Large intestine (tissue), 3 donors: ENCODE data around the gene MOV10. TPM values are rescaled to one million over a fixed set of nuclear protein-coding genes. Genes with fewer than 3 reads are reported as not detected.
A peak's percentile ranks its signal among the peaks of the same experiment; 100 is the strongest.
"Not testable (repeated sequence)": the region's sequence is repeated elsewhere in the genome, so short reads cannot be mapped to it uniquely, and the experiment has no call there.

Experiments used
- DNase-seq, 2 donors: peaks; one replicate each; pipeline versions ENCODE4 v3.0.0 to v3.0.0-alpha.2; 2013
- H3K27ac ChIP-seq: one replicate; pipeline ENCODE4 v1.5.1; 2013; ENCODE audit warnings: low read length
- H3K27me3 ChIP-seq: 2 replicates; pipeline ENCODE4 v1.6.1; 2013; ENCODE audit warnings: low read length; ENCODE audit not compliant: control insufficient read depth, insufficient read depth
- H3K36me3 ChIP-seq: 2 replicates; pipeline ENCODE4 v1.6.1; 2013; ENCODE audit warnings: low read length; ENCODE audit not compliant: control insufficient read depth, insufficient read depth
- H3K4me1 ChIP-seq: one replicate; pipeline ENCODE4 v1.6.1; 2013; ENCODE audit warnings: low read length; ENCODE audit not compliant: control insufficient read depth, insufficient read depth
- H3K4me3 ChIP-seq: one replicate; pipeline ENCODE4 v1.5.1; 2013; ENCODE audit warnings: low read length
- H3K9me3 ChIP-seq: one replicate; pipeline ENCODE4 v1.6.1; 2013; ENCODE audit warnings: mild to moderate bottlenecking, low read depth, low read length, moderate library complexity; ENCODE audit not compliant: control insufficient read depth
- WGBS: methylation state at CpG from one replicate; pipeline ENCODE4 v1.1.5; 2013; ENCODE audit warnings: low lambda C conversion rate; ENCODE audit not compliant: insufficient coverage; 5-methylcytosine and 5-hydroxymethylcytosine counted together
- polyA plus RNA-seq: library from polyadenylated mRNA; unstranded; fragments of 120-200 nt; gene quantifications from one replicate; pipeline ENCODE4 v1.2.1, GENCODE V29; 2013

The MOV10 gene
- polyA plus RNA-seq, 1 donor = 141 TPM

- no peaks in the 10 kb centered on the region for H3K27me3 ChIP-seq
- no peak for DNase-seq
- H3K27ac ChIP-seq = no peak overlapping the region
- no peak overlapping the region for H3K4me3 ChIP-seq
- H3K4me1 ChIP-seq = no peaks in the 10 kb centered on the region
- H3K9me3 ChIP-seq = no peaks in the 10 kb centered on the region
- no peaks in the 10 kb centered on the region for H3K36me3 ChIP-seq
Observed at GRCh38 chr1:112636597-112637253, 37.7 kb upstream of the MOV10 start.

DNA sequence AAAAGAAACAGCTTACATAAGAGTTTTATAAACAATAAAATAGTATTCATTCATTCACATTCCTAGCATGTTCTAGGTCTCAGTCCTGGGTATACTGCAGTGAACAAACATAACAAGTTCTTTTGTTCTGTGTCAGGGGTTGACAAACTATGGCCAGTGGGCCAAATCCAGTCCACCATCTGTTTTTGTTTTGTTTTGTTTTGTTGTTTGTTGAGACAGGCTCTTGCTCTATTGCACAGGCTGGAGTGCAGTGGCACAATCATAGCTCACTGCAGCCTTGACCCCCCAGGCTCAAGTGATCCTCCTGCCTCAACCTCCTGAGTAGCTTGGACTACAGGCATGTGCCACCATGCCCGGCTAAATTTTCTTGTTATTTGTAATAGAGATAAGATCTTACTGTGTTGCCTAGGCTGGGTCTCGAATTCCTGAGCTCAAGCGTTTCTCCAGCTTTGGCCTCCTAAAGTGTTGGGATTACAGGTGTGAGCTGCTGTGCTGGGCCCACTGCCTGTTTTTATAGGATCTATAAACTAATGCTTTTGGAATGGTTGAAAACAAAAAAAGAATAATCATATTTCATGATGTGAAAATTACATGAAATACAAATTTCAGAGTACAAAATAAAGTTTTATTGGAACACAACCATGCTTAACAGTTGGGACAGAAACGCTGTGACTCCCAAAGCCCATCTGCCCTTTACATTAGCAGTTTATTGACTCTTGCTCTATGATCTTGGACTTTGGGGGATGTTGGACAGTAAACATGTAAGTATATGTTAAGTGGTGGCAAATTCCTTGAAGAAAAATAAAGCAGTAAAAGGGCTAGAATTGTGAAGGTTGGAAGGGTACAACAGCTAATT is 37.0 kb upstream of the MOV10 start:
- Histone ChIP-seq H3K27ac (no peak overlapping the region), H3K4me3 (no peak overlapping the region), H3K4me1 (no peaks in the 10 kb centered on the region), H3K27me3 (no peaks in the 10 kb centered on the region), H3K9me3 (no peaks in the 10 kb centered on the region), H3K36me3 (no peaks in the 10 kb centered on the region)
- no peak for DNase-seq
- WGBS = no CpG with 5 or more reads among the region's 4 CpGs

- WGBS = no CpG with 5 or more reads among the region's 1 CpG
- Histone ChIP-seq H3K9me3 (no peaks in the 10 kb centered on the region), H3K4me1 (no peaks in the 10 kb centered on the region), H3K4me3 (no peak overlapping the region), H3K36me3 (no peaks in the 10 kb centered on the region), H3K27ac (no peak overlapping the region), H3K27me3 (no peaks in the 10 kb centered on the region)
- no peak for DNase-seq
Observed at GRCh38 chr1:112638110-112638428, 36.4 kb upstream of the MOV10 start.

GRCh38 chr1:112640437-112640836 is 34.0 kb upstream of the MOV10 start:
- H3K4me1 ChIP-seq, H3K27ac ChIP-seq, DNase-seq, H3K9me3 ChIP-seq, H3K27me3 ChIP-seq, H3K36me3 ChIP-seq, H3K4me3 ChIP-seq: not testable (repeated sequence)
- WGBS = no CpG with 5 or more reads among the region's 23 CpGs

DNA sequence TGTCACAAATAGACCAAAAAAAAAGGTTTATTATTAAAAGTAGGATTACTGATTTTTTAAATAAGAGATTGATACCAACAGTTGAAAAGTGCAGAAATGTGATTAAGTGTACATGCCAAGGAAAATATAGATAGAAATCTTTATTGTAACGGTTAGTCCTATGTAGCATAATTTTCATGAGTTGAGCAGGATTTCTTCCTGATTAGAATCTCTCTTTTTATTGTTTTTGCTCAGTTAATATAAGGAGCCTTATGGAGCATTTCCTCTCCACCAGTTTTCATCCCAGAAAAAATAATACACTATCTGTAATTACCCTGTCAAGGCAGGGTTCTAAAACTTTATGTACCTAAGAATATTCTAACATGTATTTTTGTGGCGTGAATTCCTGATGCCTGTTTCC is 31.4 kb upstream of the MOV10 start:
- H3K36me3 ChIP-seq = no peaks in the 10 kb centered on the region
- H3K4me3 ChIP-seq = no peak overlapping the region
- H3K27ac ChIP-seq = no peak overlapping the region
- WGBS = 100% methylated on average over 1 of the region's 2 CpGs
- no peaks in the 10 kb centered on the region for H3K9me3 ChIP-seq
- DNase-seq = no peak
- no peaks in the 10 kb centered on the region for H3K27me3 ChIP-seq
- no peaks in the 10 kb centered on the region for H3K4me1 ChIP-seq

- Histone ChIP-seq H3K4me3 (no peak overlapping the region), H3K36me3 (peaks cover 17% of the 10 kb centered on the region), H3K27ac (no peak overlapping the region), H3K4me1 (no peaks in the 10 kb centered on the region), H3K9me3 (no peaks in the 10 kb centered on the region), H3K27me3 (no peaks in the 10 kb centered on the region)
- no peak for DNase-seq
- no CpG with 5 or more reads among the region's 4 CpGs for WGBS
Observed at GRCh38 chr1:112646225-112646624, 28.2 kb upstream of the MOV10 start.

GRCh38 chr1:112651205-112651604 is 23.3 kb upstream of the MOV10 start:
- H3K4me3 ChIP-seq = no peak overlapping the region
- H3K36me3 ChIP-seq = peaks cover 38% of the 10 kb centered on the region
- H3K4me1 ChIP-seq = no peaks in the 10 kb centered on the region
- no peaks in the 10 kb centered on the region for H3K27me3 ChIP-seq
- no peak overlapping the region for H3K27ac ChIP-seq
- whole genome bisulfite sequencing = no CpG with 5 or more reads among the region's 1 CpG
- H3K9me3 ChIP-seq = no peaks in the 10 kb centered on the region
- no peak for DNase-seq

- no peak for DNase-seq
- no peaks in the 10 kb centered on the region for H3K9me3 ChIP-seq
- WGBS = 100% methylated on average over 2 of the region's 3 CpGs
- H3K36me3 ChIP-seq = peaks cover 58% of the 10 kb centered on the region
- no peaks in the 10 kb centered on the region for H3K4me1 ChIP-seq
- no peak overlapping the region for H3K4me3 ChIP-seq
- H3K27ac ChIP-seq = no peak overlapping the region
- H3K27me3 ChIP-seq = no peaks in the 10 kb centered on the region
Observed at GRCh38 chr1:112665857-112666256, 8.6 kb upstream of the MOV10 start.

GRCh38 chr1:112666946-112667345 is 7.5 kb upstream of the MOV10 start:
- no peaks in the 10 kb centered on the region for H3K27me3 ChIP-seq
- DNase-seq = no peak
- H3K9me3 ChIP-seq = no peaks in the 10 kb centered on the region
- no peak overlapping the region for H3K4me3 ChIP-seq
- H3K4me1 ChIP-seq = no peaks in the 10 kb centered on the region
- H3K36me3 ChIP-seq = peaks cover 58% of the 10 kb centered on the region
- 100% methylated on average over 1 of the region's 2 CpGs for WGBS
- H3K27ac ChIP-seq = no peak overlapping the region

- Histone ChIP-seq H3K9me3 (no peaks in the 10 kb centered on the region), H3K27ac (no peak overlapping the region), H3K36me3 (peaks cover 36% of the 10 kb centered on the region), H3K27me3 (no peaks in the 10 kb centered on the region), H3K4me3 (no peak overlapping the region), H3K4me1 (peaks cover 11% of the 10 kb centered on the region)
- no peak for DNase-seq
- WGBS = no CpG with 5 or more reads among the region's 2 CpGs
Observed at GRCh38 chr1:112672009-112672408, 2.5 kb upstream of the MOV10 start.

DNA sequence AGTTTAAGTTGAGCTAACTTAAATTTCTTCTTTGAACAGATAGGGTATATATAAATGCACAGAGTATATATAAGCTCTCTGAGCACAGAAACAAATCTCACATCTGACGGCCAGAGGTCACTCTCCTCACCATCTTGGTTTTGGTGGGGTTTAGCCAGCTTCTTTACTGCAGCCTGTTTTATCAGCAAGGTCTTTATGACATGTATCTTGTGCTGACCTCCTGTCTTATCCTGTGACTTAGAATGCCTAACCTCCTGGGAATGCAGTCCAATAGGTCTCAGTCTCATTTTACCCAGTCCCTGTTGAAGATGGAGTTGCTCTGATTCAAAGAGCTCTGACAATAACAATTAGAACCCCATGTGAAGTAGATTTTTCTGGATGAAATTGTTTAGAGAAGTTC is 1.6 kb upstream of the MOV10 start:
- peak overlapping the region; percentile 27 for H3K27ac ChIP-seq
- peaks cover 28% of the 10 kb centered on the region for H3K36me3 ChIP-seq
- H3K9me3 ChIP-seq = no peaks in the 10 kb centered on the region
- no peaks in the 10 kb centered on the region for H3K27me3 ChIP-seq
- no CpG with 5 or more reads among the region's 1 CpG for WGBS
- H3K4me1 ChIP-seq = peaks cover 11% of the 10 kb centered on the region
- no peak overlapping the region for H3K4me3 ChIP-seq
- peak in 1 of 2 donors; percentile 8 for DNase-seq
